HuH-7 (cell line): ENCODE measurements around the gene AHRR.
"Not testable (repeated sequence)": the region's sequence is repeated elsewhere in the genome, so short reads cannot be mapped to it uniquely, and the experiment has no call there.

Experiments
- DNase-seq: peaks from one replicate; pipeline ENCODE4 v3.0.0; 2011; ENCODE audit warnings: low spot score

Gene AHRR

DNA sequence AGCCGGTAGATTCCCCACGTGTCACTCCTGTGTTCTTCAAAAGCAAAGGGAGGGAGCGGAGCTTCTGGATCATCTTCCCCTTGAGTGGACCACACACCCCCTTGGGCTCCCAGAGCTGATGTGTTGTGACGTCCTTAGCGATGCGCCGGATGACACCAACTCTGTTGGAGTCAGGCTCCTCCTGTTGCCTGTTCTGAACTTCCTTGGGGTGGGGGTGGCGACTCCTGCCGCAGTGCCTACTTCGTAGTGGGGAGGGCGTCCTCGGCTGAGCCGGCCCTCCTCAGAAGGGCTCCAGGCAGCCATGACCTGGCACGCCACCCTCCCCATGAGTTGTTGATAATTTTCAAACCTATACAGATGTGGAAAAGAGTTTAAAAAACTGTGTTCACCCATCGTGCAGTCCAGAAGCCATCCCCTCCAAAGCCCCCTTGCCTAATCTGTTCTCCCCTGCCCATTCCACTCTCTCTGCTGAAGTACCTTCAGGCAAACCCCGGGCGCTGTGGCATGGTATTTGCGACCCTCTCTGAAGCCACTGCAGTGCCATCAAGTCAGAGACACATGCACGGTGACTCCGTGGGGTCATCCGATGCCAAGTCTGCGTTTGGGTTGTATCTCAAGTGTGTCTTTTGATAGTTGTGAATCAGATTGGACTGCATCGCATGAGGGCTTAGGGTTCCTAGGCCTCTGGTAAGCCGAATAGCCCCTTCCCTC lies 138.2 kb downstream of the AHRR start:
- no peak for DNase-seq

DNA sequence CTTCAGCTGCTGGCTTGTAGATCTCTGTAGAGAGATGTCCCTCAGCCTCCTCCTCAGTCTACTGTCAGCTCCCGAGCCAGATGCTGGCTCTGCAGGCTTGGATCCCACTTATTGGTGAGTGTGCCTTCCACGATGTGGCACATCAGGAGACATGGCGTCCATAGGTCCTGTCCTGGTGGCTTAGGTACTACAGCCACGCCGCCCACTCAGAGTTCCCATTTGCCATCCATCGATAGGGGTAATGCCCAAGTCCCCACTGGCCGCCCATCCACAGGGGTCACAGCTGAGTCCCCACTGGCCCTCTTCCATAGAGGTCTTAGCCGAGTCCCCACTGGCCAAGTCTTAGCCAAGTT lies 138.7 kb downstream of the AHRR start:
- no peak for DNase-seq

DNA sequence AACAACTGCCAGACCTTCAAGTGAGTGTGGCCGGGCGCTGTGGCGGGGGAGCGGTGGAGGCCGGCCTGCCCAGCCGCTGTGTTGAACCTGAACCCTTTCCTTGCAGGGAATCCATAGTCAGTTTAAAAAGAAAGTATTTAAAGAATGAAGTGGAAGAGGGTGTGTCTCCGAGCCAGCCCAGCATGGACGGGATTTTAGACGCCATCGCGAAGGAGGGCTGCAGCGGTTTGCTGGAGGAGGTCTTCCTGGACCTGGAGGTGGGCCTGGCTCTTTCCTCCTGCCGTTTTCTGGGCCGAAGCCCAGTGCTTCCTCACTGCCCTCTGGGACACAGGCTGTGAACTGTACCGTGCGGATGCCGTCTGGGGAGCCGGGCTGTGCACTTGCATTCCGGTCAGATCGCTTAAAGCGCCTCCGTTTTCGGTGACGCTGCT lies 140.6 kb downstream of the AHRR start:
- no peak for DNase-seq

DNA sequence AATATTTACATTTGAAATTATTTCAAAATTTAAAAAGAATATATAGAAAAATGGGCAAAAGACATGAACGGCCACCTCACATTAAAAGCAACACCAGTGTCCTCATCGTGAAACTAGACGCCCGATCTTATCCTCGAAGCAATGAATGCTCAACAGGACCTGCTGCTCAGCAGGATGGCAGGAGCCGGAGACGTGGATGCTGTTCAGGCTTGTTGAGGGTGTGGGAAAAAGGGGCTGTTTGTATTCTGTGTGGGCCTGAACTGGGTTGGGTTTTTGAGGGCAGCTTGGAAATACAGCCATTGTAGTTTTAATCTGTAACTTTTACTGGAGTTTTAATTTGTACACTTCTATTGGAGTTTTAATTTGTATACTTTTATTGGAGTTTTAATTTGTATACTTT lies 141.8 kb downstream of the AHRR start:
- no peak for DNase-seq

DNA sequence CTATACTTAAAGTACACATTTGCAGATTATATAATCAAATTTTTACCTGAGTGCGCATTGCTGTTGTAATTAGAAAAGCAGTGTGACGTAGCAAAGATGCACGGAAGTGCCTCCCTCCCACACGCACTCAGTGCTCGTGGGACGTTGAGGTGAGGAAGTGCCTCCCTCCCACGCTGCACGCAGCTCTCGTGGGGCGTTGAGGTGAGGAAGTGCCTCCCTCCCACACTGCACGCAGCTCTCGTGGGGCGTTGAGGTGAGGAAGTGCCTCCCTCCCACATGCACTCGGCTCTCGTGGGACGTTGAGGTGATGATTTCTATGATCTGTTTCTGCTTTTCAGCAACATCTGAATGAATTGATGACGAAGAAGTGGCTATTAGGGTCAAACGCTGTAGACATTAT lies 142.4 kb downstream of the AHRR start:
- DNase-seq: no peak

DNA sequence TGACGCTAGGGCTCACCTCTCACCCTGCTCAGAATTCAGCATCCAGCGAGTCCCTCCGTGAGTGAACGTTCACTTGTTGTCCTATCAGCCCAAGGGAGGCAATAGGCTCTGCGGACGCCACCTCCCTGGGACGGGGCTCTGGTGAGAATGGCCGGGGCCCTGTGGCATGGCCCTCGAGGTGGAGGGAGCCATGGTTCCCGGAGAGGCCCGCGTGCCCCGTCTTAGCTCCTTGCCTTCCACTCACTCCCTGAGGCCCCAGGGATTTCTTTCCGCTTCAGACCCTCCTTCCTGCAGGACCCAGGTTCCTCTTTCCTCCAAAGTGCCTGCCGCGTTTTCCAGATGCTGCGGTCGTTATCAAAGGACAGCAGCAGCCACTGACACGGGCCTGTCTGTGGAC lies 142.9 kb downstream of the AHRR start:
- no peak for DNase-seq

DNA sequence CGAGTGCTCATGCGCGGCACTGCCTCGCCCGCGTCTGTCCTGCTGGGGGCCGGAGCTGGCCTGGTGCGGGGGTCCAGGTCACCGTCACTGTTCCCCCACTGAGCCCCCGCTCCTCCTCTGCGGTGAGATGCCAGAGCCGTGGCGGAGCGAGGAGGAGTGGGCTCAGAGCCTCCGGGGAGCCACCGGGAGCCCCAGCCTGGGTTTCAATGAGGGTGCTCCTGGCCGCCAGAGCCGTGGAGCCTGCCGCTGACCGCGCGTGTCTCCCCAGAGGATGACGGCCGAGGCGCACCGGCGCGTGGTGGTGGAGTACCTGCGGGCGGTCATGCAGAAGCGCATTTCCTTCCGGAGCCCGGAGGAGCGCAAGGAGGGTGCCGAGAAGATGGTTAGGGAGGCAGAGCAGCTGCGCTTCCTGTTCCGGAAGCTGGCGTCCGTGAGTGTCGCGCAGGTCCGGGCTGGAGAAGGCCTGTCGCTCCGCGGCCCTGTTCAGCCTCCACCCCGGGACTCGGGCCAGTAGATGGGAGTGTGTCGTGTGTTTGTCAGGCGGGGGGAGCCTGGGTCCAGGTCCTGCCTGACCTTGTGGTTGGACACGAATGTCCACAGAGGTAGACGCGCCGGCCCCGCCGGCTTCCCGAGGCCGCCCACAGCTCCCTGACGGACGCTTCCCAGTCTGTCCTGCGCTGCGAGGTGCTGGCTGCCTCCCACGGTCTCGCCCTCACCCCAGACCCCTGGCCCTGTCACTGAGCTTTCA lies 143.5 kb downstream of the AHRR start:
- DNase-seq: no peak

DNA sequence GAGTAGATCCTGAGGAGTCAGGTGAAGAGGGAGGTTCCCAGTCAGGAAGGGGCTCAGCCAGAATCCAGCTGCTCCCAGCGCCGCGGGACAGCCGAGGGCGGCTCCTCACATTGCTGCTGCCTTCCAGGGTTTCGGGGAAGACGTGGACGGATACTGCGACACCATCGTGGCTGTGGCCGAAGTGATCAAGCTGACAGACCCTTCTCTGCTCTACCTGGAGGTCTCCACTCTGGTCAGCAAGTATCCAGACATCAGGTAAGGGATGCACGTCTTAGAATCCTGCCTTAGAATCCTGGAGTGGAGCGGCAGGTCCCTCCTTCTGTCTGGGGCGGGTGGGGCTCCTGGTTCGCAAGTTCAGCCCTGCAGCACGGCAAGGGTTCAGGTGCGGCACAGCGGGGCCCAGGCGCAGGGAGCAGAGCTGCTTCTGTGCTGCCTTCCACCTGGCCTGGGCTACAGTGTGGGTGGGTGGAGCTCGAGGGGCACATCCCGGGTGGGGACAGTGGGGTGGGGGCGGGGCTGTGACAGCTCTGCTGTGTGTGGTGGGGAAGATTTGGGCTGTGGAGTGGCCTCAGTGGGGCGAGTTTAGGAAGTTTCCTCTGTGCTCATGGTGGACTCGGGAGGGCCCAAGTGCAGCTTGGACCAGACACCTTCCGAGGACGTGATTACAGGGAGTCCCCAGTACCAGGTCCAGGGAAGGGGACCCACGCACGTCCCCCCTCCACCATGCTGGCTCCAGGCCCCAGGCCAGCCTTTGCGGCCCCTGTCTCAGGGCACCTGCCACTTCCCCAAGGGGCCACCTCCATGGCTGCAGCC lies 144.3 kb downstream of the AHRR start:
- no peak for DNase-seq

DNA sequence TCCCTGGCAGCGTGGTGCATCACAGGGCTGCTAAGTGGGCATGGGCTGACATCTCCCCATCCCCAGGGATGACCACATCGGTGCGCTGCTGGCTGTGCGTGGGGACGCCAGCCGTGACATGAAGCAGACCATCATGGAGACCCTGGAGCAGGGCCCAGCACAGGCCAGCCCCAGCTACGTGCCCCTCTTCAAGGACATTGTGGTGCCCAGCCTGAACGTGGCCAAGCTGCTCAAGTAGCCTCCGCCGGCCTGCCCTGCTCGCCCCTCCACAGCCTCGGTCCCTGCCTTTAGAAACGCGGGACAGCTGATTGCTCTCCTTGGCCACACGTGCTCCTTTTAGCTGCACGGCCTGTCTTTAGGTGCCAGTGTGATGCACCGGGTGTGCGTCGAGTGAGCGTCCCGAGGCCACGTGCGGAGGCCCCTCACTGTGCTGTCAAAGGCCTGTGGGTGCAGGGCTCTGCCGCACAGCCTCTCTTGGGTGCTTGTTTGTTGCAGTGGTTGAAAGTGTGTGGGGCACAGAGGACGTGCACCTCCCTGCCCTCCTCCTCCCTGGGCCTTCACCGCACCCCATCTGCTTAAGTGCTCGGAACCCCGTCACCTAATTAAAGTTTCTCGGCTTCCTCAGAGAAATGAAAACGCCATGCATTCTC lies 145.3 kb downstream of the AHRR start:
- DNase-seq: no peak

DNA sequence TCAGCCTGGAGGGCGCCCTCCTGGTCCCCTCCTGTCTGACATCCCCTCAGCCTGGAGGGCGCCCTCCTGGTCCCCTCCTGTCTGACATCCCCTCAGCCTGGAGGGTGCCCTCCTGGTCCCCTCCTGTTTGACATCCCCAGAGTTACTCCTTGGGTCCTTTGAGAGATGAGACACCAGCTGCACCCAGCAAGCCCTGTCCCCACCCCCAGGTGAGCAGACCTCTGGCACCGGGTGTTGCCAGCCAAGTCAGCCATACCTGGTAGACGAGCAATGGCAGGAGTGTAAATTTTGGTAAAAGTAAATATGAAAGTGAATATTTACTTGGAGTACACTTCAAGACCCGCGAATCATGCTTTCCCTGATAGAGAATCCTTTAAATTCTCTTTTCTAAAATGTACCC lies 146.9 kb downstream of the AHRR start:
- no peak for DNase-seq

DNA sequence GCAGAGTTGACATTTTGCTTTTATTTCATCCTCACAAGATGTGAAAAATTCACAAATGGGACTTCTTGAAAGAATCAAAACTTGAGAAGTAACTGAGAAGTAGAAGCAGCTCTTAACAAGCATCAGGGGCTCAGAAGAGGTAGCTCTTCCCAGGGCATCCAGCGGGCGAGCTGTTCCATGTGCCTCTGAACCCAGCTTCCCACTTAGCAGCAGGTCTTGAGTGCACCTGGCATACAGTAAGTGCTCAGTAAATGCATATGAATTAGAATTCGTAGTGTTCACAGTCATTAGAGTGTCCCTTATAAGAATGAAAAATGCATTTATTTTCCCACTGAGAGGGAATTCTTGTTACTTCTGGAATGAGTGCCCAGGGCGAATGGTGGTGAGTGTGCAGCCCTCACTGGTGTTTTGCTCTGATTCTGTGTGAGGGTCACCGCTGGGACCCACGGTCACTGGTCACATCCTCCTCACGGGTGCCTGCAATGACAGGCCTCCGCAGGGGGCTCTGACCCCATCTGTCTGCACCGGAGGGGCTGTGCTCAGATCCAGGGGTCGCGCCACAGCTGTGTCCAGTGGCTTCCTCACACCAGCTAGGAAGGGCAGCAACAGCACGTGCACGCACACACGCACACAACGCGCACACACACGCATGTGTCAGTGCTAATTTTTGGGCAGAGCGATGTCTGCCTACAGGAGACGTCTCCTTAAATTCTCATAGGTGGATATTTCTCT lies 148.4 kb downstream of the AHRR start:
- no peak for DNase-seq

DNA sequence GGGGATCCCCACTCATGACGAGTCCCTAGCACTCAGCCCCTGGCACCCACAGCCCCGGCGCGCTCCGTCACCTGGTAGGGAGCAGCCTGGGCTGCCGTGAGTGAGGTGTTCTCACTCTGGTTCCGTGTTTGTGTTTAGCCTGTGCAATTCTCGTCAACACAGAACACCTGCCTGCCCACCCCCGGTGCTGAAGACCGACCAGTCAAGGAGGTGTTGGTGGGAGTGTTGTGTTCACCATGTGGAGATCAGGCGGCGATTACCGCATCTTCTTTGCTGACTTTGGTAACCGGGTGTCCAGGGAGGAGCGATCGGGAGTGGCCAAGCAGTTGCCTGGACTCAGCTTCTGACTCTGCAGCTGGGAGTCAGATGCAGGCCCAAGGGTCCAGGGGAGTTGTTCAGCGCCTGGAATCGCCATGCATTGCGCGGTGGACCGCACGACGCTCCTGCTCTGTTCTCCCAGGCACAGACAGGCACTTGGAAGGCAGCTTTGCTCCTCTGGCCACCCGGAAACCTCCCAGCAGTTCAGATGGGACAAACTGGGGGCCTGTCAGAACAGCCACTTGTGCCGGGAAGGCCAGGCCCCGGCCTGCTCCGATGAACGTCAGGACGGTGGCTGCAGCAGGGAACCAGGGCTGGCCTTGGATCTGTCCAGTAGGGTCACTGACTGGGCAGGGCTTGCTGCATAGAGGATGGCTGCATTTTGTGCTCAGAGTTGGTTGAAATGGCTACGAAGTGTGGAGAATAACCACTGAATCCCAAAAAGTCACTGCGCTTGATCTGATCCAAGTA lies 149.6 kb downstream of the AHRR start:
- DNase-seq: no peak

DNA sequence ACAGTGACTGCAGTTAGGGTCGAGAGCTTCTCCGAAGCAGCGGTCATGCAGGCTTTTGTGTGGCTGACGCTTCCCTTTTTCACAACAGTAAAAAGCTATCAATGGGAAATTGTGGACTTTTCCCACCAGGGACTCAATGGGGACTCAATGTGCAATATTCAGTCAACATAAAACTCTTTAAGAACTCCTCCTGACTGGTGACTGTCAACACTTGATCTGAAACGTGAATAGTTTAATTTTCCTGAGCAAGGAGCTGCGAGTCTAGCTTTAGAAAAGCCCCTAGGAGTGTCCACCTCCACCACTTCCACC lies 150.2 kb downstream of the AHRR start:
- DNase-seq: no peak

DNA sequence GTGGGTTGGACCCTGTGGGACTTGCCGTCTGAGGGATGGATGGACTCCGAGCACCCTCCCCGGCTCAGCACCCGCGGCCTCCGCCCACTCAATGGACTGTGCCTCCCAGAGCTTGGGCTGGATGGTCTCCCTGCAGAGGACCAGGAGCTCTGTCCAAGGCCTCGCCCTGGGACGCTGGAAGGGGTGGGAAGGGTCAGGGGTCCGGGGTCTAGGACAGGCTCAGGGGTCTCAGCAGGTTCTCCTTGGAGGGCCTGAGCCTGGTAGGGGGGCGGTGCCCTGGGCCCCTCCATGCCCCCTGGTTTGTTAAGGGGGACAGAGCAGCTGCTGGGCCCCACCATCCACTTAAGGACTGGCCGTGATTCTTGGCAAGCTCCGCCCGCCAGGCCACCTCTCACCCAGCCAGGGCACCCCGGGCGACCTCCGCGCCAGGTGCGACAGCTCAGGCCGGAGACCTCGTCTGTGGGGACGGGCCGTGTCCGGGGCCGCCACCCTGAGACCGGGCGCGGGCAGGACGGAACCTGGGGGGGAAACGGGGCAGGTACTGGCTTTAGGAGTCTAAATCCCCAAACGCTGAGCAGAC lies 150.7 kb downstream of the AHRR start:
- no peak for DNase-seq

DNA sequence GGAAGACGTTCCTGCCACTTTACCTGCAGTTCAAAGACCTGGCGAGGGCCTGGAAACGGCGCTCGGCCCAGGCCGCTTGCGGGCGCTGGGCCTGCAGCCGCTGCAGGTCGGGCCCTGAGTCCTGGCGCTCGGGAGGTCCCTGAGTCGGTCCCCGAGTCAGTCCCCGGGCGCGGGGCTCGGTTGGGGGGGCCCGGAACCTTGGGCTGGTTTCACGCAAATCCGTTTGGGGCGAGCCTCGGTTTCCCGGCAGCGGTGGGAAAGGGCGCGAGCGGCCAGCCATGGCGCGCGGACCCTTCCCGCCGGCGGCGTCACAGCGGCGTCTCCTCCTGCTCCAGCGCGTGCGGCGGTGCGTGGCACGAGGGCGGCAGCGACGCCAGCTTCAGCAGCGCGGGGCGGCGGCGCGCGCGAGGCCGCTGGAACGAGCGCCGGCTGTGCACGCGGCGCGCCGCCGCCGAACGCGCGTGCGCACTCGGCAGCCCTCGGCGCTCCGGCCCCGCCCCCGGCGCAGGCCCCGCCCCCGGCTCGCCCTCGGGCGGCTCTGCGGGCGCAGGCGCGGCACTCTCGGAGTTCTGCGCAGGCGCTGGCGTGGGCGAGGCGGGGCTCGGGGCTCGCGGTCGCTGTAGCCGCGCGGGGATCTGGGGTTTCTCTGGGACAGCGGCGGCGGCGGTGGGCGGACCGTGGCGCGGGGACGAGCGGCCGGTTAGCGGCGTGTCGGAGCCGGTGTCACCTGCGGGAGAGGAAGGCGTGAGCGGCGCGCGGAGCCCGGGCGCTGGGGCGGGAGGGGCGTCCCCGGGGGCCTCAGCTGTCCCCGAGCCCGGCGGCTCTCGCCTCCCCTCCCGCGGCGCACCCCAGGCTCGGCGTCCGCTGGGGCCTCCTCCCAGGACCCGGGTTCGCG lies 151.4 kb downstream of the AHRR start:
- DNase-seq: peak; percentile 97

DNA sequence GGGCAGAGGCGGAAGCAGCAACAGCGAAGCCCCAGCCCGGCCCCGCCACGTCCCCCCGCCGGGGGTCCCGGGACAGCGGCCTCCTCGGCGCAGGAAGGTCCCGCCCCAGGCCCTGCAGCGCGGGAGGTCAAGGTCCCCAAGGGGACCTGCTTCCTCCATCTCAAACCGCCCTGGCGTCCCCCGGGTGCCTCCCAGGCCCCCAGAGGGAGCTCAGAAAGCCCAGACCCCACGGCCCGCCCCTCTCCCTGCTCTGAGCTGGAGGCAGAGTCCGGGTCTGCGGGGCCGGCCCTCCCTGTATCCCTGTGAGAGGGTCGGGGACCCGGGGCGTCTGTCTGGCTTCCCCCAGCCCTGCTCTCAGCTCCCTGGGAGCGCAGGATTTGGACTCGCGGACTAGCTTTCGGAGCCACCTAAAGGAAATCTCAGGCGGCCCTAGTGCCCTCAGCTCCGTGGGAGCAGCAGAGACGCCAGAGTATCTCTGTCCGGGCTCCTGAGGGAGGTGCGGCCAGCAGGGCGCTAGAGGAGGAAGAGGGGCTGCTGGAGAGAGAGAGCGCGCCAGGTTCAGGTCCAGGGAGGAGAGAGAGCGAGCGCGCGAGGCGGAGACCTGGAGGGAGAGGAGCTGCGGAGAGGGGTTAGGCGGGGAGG lies 152.2 kb downstream of the AHRR start:
- DNase-seq: no peak

DNA sequence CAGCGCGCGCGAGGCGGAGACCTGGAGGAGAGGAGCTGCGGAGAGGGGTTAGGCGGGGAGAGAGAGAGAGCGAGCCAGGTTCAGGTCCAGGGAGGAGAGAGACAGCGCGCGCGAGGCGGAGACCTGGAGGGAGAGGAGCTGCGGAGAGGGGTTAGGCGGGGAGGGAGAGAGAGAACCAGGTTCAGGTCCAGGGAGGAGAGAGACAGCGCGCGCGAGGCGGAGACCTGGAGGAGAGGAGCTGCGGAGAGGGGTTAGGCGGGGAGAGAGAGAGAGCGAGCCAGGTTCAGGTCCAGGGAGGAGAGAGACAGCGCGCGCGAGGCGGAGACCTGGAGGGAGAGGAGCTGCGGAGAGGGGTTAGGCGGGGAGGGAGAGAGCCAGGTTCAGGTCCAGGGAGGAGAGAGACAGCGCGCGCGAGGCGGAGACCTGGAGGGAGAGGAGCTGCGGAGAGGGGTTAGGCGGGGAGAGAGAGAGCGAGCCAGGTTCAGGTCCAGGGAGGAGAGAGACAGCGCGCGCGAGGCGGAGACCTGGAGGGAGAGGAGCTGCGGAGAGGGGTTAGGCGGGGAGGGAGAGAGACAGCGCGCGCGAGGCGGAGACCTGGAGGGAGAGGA lies 152.8 kb downstream of the AHRR start:
- not testable (repeated sequence) for DNase-seq

DNA sequence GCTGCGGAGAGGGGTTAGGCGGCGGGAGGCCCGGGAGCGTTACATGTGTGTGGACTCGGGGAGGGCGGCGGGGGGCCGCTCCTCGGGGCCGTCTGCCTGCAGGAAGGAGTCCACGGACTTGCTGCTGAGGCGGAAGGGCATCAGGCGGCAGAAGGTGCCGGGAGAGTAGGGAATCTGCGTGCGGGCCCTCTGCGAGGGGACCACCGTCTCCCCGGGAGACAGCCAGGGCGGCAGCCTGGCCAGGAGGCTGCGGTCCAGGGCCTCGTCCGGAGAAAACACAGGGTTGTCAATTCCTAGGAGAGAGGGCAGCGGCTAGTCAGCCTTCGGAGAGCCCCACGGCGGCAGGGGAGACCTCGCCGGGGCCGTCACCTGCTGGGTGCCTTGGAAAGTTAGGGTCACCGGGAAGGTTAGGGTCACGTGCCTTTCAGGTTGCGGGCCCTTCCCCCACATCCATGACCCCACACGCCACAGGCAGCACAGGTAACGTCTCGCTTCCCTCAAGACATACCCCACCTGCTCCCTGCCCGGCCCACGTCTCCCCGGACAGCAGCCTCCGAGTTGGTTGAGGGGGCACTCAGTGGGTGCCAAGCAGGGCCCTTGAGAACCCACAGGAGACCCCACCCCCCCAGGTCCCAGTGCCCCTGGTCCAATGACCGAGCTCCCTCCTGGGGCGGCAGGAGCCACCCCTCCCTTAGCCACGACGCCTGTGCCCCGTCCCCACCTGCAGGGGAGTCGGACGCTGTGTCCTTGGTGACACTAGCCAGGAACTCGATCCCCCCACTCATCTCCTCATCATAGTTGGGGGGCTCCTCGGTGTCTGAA lies 153.5 kb downstream of the AHRR start:
- no peak for DNase-seq
